SIG-M5 (cell line): Measurements from ENCODE around the gene TEAD3.

Experiments used
- DNase-seq: peaks from one replicate; lab custom pipeline; 2025; lab: John Stamatoyannopoulos, UW

The TEAD3 gene

GRCh38 chr6:35512006-35512405 is 15.1 kb upstream of the TEAD3 start:
- no peak for DNase-seq

GRCh38 chr6:35511562-35511941 is 14.7 kb upstream of the TEAD3 start:
- no peak for DNase-seq

DNA sequence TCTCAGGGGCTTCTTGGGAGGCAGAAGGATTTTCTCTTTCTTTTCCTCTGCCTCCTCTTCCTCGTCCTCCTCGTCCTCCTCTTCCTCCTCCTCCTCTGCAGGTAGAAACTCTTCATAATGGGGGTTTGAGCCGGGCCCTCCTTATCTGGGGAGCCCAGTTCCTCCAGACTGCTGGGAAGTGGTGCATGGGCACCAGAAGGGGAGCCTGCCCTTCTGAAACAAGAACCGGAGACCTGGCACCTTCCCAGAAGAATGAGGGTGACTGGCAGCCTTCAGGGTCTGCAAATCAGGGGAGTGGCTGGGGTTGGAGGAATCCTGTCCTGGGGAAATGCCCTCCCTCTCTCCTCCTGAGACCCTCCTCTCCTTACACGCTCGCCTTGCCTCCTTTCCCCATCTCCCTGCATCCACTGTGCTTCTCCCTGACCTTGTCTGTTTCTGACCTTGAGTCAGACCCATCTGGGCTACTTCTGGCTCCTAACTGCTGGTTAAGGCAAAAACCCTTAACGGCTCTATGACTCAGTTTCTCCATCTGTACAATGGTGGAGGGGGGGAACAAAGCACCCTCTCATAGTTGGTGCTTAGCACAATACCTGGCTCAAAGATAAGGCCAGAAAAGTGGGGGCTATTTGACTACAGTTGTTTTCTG is 14.2 kb upstream of the TEAD3 start:
- DNase-seq: no peak

DNA sequence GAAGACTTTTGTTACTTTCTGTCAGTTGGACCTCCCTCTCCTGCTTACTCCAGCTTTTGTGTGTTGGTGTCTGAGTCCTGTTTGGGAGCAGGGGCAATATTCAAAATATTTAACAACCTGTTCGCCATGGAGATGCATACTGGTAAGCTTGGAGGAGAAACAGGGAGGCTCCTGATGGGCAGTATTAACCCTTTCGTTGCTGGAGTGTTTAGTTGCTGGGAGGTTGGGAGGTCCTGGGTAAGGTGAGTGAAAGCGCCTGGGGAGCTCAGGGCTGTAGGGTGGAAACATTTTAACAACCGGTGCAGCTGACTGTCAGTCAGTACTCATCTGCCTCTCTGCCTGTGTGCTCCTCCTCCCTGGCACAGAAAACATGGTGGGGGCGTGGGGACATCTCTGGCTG is 11.7 kb upstream of the TEAD3 start:
- DNase-seq: no peak

- no peak for DNase-seq
Observed at GRCh38 chr6:35508027-35508426, 11.1 kb upstream of the TEAD3 start.

- DNase-seq: no peak
Observed at GRCh38 chr6:35507221-35507620, 10.3 kb upstream of the TEAD3 start.

DNA sequence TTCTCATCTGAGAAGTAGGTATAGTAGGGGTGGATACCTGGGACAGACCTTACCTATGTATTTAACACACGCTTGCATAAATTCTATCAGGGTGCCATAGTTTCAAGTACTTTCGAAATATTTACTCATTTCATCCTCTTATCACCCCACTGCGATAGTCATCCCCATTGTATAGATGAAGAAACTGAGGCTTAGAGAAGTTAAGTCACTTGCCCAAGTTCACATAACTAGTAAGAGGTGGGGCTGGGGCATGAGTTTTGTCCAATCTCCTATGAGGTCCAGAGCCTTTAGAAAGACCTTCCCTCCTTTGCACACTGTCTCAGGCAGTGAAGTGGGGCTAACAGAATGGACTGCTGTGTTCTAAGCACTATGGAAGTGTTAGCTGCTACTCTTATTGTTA is 9.7 kb upstream of the TEAD3 start:
- DNase-seq: no peak

DNA sequence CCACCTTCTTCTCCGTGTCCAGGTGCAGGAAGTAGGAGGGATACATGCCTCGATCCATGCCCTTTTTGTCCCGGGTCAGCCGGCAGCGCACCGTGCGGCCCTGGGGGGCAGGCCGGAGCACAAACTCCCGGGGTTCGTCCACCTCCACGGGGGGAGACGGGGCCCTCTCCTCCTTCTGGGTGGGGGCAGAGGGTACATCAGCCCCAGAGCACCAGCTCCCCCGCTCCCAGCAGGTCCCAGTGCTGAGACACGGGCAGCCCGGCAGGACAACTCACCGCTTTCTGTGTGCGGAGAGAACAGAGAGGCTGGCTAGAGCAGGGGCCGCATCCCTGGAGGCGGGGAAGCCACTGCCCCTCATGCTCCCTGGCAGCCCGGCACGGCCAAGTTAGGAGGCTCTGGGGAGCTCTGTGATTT is 9.1 kb upstream of the TEAD3 start:
- no peak for DNase-seq

- no peak for DNase-seq
Observed at GRCh38 chr6:35503534-35503933, 6.7 kb upstream of the TEAD3 start.

GRCh38 chr6:35501784-35502183 is 4.9 kb upstream of the TEAD3 start:
- DNase-seq: no peak

GRCh38 chr6:35500782-35501181 is 3.9 kb upstream of the TEAD3 start:
- DNase-seq: no peak

DNA sequence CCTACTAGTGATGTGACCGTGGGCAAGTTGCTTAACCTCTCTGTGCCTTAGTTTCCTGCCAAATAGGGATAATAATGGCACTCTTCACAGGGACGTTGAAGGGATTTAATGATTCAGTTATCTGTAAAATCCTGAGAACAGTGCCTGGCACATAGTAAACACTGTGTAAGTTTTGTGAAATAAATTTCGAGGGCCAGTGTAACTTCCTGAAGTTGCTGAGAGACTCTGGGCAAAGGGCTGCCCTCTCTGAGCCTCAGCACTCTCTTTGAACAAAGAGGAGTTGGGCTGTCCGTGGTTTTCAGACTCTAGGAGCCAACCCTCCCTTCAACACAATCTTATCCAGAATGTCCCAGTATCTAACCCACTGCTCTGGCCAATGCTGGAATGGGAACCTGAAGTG is 2.5 kb upstream of the TEAD3 start:
- no peak for DNase-seq

DNA sequence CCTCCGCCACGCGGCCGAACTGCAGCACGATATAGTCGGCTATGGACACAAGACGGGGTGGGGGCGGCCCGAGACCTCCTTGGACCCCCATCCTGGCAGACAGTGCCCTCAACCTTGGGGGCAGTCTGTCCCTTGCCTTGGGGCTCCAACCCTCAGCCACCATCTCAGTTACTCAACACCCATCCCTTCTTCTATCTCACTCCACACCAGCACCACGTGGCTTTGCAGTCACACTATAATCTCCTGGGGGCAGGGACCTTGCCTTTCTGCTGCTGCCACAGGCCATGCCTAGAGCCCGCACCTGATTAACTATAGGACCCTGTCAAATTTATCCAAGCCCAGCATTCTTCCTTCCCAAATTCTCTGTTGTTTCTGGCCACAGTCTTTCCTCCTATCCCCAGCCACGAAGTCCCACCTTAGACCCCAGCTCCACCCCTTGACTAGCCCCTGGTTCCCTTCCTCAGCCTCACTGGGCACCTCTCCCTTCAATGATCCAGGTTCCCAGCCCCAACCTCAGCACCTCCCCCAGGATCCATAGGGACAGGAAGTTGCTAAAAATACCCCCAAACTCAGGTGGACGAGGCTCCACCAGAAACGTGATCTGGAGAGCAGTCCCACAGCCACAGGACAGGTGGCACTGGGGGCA is 1.7 kb upstream of the TEAD3 start:
- DNase-seq: no peak

DNA sequence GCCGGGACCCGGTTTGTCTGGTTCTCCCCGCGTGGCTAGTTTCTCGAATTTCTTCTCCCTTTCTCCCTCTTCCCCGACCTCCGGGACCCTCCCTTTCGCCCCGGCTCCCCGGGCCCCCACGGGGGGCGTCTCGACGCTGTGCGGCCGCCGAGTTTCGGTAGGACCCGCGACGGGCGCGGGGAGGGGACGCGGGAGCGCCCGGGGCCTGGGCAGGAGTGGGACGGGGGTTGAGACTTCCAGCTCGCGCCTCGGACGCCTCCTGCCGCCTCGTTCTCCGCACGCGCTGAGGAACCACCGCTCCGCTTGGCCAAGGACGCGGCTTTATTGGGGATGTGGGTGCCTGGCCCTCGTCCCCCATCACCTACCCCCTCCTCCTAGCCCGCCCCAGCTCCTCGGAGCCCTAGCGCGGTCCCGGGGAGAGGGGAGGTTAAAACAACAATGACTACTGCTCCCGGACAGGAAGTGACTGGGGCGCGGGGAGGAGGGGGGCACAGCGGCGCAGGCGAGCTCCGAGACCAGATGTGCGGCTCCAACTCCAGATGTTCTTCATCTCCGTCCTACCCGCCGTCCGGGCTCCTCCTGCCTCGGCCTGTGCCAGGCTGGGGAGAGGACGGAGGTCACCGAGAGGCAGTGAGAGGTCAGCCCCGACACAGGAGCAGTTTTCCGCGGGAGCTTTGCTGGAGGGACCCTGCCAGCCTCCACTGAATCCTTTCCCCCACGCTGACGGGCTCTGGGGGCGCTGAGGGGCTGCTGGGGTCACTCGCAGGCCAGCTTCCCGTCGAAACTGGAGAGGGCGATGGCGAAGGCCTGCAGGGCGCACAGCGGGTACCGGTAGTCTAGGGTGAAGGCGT is 917 bp upstream of the TEAD3 start:
- no peak for DNase-seq

DNA sequence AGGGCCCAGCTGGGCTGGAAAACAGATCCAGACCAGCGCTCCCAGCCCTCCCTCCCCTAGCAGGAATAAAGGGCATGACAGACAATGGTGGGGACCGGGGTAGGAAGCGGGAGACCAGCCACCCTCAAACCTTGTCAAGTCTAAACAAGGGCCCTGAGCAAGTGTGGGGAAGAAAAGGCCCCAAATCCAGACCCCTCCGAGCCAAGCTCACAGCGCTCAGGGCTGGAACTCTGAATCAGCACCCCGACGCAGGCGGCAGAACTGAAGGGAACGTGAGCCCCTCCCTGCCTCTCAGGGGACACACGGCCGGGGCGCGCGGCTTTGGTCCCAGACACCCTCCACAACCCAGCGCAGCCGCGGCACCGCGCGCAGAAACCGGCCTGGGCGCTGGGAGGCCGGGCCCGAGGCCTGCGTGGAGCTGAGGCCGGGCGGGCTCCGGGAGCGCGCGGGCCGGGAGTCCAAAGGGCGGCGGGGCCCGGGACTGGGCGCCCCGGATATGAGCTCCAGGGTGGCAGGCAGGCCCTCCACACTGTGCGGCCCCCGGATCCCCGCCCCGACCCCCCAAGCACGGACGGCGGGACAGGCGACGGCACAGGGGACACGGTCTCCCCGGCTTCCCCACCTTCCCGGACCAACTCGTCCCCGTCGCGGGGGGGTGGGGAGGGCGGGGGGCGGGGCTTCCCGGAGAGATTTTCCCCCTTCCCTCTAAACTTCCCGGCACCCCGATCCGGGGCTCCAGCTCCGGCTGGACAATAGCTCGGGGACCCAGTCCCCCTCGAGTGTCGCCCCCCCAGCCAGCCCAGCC is 641 bp downstream of the TEAD3 start:
- DNase-seq: no peak

DNA sequence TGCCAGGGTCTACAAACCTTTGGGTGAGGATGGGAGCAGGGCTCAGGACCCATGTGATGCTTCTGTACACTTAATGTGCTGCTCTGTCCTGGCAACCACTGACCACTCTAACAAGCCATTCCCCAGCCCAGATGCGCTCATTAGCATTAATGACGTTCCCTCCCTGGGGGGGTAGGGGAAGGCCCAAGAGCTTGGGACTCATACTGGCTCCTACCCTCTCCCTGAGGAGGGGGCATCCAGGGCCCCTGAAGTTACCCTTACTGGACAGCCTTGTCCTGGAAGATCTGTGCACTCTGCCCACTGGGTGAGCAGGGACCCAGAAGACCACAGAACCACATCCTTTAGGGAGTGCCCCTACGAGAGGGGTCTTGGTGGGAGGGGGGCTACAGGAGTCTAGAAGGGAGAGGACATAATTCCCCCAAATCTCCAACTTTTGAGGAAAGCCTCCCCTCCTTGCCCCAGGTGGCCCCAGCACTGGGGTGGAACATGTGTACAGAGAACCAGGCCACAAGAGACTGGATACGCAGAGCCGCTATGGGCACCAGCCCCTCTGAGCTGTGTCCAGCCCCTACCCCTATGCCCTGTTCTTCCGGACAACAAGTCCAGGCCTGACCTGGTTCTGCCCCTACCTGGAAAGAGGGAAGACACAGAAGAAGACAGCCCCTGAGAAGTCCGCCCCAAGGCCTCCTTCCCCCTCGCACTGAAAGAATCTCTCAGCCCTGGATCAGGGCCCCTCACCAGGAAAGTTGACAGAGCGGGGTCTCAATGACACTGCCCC is 1.4 kb downstream of the TEAD3 start:
- no peak for DNase-seq

DNA sequence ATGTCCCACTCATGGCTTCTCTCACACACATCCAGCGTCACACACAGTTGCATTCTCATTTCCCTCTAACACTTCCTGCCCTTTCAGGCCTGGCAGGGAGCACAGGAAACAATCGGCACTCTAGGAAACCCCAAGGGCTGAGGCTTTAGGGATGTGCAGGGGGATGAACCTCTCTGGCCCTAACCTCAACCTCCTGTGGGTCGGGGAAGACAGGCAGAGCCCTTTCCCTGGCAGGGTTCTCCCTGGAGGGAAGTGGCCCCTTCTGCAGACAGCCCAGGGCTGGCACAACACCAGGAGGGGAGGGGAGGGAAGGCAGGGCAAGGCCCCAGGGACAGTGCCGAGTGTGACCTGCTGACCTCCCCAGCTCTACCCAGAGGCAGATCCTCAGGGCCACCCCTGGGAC is 2.7 kb downstream of the TEAD3 start:
- no peak for DNase-seq

- no peak for DNase-seq
Observed at GRCh38 chr6:35493307-35493983, 3.4 kb downstream of the TEAD3 start.

DNA sequence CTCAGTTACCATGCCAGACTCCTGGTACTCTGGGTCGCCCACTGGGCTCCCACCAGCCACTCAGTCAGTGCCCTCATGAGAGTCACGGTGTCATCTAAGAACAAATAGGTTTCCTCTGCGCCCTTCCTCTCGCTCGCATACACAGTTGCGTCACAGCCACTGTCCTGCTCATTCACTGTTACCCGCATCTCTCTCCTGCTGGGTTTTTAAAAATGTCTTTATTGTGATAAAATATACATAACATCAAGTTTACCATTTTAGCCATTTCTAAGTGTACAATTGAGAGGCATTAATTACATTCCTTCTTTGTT is 4.0 kb downstream of the TEAD3 start:
- no peak for DNase-seq

DNA sequence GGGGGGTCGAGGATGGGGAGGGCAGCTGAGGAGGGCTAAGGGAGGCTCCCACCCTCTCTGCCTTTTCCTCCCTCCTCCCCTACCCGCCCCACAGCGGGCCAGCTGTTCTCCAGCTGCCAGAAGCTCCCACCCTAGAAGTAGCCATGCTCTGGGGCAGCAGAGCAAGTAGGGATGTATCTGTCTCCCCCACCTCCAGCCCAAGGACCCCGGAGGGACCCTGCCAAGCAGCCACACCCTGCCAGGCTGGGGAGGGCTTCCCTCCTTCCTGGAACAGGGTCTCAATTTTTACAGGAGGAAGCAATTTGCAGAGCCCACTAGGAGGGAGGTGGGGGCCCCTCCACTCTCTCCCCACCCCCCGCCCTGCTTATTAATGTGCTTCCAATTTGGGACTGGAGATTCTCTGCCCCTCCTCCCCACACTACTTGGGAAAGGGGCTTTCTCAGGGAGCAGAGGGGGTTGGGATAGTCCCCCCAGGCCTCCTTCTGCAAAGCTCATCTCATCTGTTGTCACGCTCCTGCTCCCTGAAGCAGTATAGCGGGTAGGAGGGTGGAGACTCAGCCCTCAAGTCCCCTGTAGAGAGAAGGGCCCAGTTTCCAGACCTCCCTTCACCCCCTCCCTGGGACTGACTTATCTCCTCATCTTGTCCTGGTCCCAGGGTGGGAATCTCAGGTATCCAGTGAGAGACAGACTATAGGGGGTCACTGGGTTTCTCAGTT is 4.5 kb downstream of the TEAD3 start:
- no peak for DNase-seq
